H1 (cell line): ENCODE measurements around the gene VAV2. TPM values are rescaled to one million over a fixed set of nuclear protein-coding genes. Genes with fewer than 3 reads are reported as not detected.

Source experiments
- PHF8 ChIP-seq: fragments of 200-600 bp; sonication (generic); conservative IDR thresholded peaks from 2 replicates; pipeline ENCODE4 v1.7.1; 2012; ENCODE audit warnings: low read depth, mild to moderate bottlenecking, inconsistent platforms, low read length, moderate library complexity
- RAD21 ChIP-seq, 2 experiments: IDR thresholded peaks in 1 of 2; conservative IDR thresholded peaks in 1 of 2; 2 replicates each; pipeline ENCODE4 v1.6.1; 2011; ENCODE audit warnings: low read depth in 2 of 2, low read length in 2 of 2, improper control_type of control experiment in 1 of 2, inconsistent platforms in 1 of 2, mild to moderate bottlenecking in 1 of 2, moderate library complexity in 1 of 2
- RXRA ChIP-seq: IDR thresholded peaks from 2 replicates; pipeline ENCODE4 v1.6.1; 2011; ENCODE audit warnings: low read depth, mild to moderate bottlenecking, low read length, moderate library complexity; ENCODE audit not compliant: insufficient read depth
- SP2 ChIP-seq: IDR thresholded peaks from 2 replicates; pipeline ENCODE4 v1.6.1; 2012; ENCODE audit warnings: mild to moderate bottlenecking, low read length, inconsistent platforms
- TBP ChIP-seq: IDR thresholded peaks from 2 replicates; pipeline ENCODE4 v1.6.1; 2011; ENCODE audit warnings: low read depth, low read length, improper control_type of control experiment
- polyA plus RNA-seq, 7 experiments: library from polyadenylated mRNA; depleted of rRNA in 3 of 7; stranded (reverse) in 5 of 7; unstranded in 2 of 7; fragments of >200 nt in 5 of 7; fragments of 200-250 nt in 2 of 7; gene quantifications; 1 replicate in 5 of 7; 2 replicates in 1 of 7; 4 replicates in 1 of 7; pipeline versions ENCODE4 v1.2.1 to v1.2.3, GENCODE V29; 2011 to 2013; ENCODE audit warnings: missing spikeins in 2 of 7, mixed read lengths in 2 of 7
- total RNA-seq: library from RNA; stranded (reverse); fragmentation: NEBNext Ultra II Directional; extraction: Animal tissue kit (Norgen Biotek cat#: 25700); gene quantifications from 2 replicates; pipeline ENCODE4 v1.2.1, GENCODE V29; 2021
- TF ChIP-seq, protein P1 (sequence below): fragments of 300-600 bp; sonication (generic); IDR thresholded peaks from 2 replicates; pipeline ENCODE4 v1.7.1; 2012; ENCODE audit warnings: low read length, moderate library complexity, mild to moderate bottlenecking, inconsistent platforms; ENCODE audit not compliant: insufficient replicate concordance
- TF ChIP-seq, protein P2 (sequence below), 3 experiments: IDR thresholded peaks; 1 replicate in 2 of 3; 2 replicates in 1 of 3; pipeline versions ENCODE4 v1.5.1 to v1.6.1; 2011; ENCODE audit warnings: low read length in 3 of 3, mild to moderate bottlenecking in 3 of 3, inconsistent platforms in 2 of 3, low read depth in 1 of 3, moderate library complexity in 1 of 3; ENCODE audit not compliant: insufficient read depth in 1 of 3; ENCODE audit errors: control extremely low read depth in 1 of 3

The VAV2 gene
- total and polyA plus RNA-seq, 2 of the 8 experiments (the other 6 are each of a cell fraction or from before 2014, with no cell fraction given), result 13.6 to 37.6 TPM

DNA sequence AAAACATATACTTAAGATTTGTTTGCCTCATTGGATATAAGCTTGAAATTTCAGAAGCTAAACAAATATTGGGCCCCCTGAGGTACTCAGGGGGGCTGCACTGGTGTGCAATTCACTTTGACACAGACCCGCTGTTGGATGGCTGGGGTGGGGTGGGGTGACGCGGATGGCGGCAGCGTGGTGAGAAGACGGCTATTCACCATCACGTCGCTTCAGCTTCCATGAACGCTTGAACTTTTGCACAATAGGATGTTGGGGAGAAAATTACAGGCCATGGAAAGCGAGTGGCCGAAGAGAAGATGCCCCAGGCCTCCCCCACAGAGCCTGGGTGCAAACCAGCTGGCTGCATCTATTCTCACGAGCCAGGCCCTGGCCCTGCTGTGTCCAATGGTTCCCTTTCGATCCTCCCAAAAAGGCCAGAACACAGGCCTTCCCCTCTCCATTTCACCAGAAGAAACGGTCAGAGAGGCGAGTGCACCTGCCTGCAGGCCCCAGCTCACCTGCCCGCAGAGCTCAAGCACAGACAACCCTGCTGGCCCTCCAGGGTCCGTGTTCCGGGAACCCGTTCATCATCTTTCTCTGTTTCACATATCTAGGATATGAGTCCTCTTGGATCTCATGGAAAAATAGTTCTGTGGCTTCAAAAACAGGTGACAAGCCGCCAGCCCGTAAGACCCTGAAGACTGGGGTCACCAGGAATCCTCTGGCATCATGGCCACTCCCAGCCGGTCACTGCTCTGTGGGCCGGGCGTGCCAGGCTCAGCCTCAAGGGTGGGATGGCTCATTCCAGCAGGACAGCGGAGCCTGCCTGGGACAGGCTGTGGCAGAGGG lies 207.2 kb downstream of the VAV2 start (continued):
- TF ChIP-seq, protein P1, sequence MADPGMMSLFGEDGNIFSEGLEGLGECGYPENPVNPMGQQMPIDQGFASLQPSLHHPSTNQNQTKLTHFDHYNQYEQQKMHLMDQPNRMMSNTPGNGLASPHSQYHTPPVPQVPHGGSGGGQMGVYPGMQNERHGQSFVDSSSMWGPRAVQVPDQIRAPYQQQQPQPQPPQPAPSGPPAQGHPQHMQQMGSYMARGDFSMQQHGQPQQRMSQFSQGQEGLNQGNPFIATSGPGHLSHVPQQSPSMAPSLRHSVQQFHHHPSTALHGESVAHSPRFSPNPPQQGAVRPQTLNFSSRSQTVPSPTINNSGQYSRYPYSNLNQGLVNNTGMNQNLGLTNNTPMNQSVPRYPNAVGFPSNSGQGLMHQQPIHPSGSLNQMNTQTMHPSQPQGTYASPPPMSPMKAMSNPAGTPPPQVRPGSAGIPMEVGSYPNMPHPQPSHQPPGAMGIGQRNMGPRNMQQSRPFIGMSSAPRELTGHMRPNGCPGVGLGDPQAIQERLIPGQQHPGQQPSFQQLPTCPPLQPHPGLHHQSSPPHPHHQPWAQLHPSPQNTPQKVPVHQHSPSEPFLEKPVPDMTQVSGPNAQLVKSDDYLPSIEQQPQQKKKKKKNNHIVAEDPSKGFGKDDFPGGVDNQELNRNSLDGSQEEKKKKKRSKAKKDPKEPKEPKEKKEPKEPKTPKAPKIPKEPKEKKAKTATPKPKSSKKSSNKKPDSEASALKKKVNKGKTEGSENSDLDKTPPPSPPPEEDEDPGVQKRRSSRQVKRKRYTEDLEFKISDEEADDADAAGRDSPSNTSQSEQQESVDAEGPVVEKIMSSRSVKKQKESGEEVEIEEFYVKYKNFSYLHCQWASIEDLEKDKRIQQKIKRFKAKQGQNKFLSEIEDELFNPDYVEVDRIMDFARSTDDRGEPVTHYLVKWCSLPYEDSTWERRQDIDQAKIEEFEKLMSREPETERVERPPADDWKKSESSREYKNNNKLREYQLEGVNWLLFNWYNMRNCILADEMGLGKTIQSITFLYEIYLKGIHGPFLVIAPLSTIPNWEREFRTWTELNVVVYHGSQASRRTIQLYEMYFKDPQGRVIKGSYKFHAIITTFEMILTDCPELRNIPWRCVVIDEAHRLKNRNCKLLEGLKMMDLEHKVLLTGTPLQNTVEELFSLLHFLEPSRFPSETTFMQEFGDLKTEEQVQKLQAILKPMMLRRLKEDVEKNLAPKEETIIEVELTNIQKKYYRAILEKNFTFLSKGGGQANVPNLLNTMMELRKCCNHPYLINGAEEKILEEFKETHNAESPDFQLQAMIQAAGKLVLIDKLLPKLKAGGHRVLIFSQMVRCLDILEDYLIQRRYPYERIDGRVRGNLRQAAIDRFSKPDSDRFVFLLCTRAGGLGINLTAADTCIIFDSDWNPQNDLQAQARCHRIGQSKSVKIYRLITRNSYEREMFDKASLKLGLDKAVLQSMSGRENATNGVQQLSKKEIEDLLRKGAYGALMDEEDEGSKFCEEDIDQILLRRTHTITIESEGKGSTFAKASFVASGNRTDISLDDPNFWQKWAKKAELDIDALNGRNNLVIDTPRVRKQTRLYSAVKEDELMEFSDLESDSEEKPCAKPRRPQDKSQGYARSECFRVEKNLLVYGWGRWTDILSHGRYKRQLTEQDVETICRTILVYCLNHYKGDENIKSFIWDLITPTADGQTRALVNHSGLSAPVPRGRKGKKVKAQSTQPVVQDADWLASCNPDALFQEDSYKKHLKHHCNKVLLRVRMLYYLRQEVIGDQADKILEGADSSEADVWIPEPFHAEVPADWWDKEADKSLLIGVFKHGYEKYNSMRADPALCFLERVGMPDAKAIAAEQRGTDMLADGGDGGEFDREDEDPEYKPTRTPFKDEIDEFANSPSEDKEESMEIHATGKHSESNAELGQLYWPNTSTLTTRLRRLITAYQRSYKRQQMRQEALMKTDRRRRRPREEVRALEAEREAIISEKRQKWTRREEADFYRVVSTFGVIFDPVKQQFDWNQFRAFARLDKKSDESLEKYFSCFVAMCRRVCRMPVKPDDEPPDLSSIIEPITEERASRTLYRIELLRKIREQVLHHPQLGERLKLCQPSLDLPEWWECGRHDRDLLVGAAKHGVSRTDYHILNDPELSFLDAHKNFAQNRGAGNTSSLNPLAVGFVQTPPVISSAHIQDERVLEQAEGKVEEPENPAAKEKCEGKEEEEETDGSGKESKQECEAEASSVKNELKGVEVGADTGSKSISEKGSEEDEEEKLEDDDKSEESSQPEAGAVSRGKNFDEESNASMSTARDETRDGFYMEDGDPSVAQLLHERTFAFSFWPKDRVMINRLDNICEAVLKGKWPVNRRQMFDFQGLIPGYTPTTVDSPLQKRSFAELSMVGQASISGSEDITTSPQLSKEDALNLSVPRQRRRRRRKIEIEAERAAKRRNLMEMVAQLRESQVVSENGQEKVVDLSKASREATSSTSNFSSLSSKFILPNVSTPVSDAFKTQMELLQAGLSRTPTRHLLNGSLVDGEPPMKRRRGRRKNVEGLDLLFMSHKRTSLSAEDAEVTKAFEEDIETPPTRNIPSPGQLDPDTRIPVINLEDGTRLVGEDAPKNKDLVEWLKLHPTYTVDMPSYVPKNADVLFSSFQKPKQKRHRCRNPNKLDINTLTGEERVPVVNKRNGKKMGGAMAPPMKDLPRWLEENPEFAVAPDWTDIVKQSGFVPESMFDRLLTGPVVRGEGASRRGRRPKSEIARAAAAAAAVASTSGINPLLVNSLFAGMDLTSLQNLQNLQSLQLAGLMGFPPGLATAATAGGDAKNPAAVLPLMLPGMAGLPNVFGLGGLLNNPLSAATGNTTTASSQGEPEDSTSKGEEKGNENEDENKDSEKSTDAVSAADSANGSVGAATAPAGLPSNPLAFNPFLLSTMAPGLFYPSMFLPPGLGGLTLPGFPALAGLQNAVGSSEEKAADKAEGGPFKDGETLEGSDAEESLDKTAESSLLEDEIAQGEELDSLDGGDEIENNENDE, result no peak
- TF ChIP-seq SP2, result no peak
- TF ChIP-seq RXRA, result no peak
- no peak for TF ChIP-seq RAD21 (IDR thresholded peaks at IDR 0.05 in 1 of 2, conservative IDR thresholded peaks at IDR 0.05 in 1 of 2; ENCODE audit: low read depth in 2 of 2, low read length in 2 of 2)
- no peak for TF ChIP-seq PHF8
- TF ChIP-seq, protein P2, sequence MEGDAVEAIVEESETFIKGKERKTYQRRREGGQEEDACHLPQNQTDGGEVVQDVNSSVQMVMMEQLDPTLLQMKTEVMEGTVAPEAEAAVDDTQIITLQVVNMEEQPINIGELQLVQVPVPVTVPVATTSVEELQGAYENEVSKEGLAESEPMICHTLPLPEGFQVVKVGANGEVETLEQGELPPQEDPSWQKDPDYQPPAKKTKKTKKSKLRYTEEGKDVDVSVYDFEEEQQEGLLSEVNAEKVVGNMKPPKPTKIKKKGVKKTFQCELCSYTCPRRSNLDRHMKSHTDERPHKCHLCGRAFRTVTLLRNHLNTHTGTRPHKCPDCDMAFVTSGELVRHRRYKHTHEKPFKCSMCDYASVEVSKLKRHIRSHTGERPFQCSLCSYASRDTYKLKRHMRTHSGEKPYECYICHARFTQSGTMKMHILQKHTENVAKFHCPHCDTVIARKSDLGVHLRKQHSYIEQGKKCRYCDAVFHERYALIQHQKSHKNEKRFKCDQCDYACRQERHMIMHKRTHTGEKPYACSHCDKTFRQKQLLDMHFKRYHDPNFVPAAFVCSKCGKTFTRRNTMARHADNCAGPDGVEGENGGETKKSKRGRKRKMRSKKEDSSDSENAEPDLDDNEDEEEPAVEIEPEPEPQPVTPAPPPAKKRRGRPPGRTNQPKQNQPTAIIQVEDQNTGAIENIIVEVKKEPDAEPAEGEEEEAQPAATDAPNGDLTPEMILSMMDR (IDR thresholded peaks at IDR 0.05; ENCODE audit: control extremely low read depth in 1 of 3, insufficient read depth in 1 of 3, low read depth in 1 of 3, low read length in 3 of 3), result no peak
- TF ChIP-seq TBP, result no peak
